Ammon's horn (tissue), 1 donor: Measurements from ENCODE around the gene MYT1.
A peak's percentile ranks its signal among the peaks of the same experiment; 100 is the strongest.

Experiments
- DNase-seq: peaks from one replicate; pipeline ENCODE4 v3.0.0-alpha.2; 2016; ENCODE audit warnings: low spot score

MYT1 gene

GRCh38 chr20:64188682-64189529 is 24.7 kb downstream of the MYT1 start:
- DNase-seq: peak; percentile 56

- no peak for DNase-seq
These were observed 25.3 kb downstream of the MYT1 start for GRCh38 chr20:64189530-64189966.

- DNase-seq: no peak
These were observed 25.7 kb downstream of the MYT1 start for GRCh38 chr20:64189986-64190385.

GRCh38 chr20:64191002-64191401 is 26.8 kb downstream of the MYT1 start:
- DNase-seq: no peak

- no peak for DNase-seq
These were observed 28.2 kb downstream of the MYT1 start for GRCh38 chr20:64192406-64192805.

GRCh38 chr20:64193058-64193457 is 28.8 kb downstream of the MYT1 start:
- no peak for DNase-seq

DNA sequence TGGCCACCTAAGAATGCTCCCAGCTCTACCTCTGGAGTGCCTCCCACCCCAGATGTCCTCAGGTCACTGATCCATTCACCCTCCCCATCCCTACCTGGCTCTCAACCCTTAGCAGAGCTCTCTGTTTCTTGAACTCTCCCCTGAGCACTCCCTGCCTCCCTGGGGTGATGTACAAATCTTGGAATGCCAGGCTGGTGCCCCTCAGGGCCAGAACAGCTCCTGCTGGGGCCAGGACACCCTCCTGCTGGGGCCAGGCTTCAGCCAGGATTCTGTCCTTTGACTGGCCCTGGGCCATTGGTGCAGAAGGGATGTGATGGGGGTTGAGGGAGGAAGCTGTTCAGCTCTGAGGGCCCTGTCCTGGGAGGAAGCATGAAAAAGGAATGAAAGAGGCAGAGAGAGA is 30.0 kb downstream of the MYT1 start:
- DNase-seq: no peak

- DNase-seq: no peak
These were observed 32.1 kb downstream of the MYT1 start for GRCh38 chr20:64196309-64196708.

- no peak for DNase-seq
These were observed 32.6 kb downstream of the MYT1 start for GRCh38 chr20:64196847-64197306.

DNA sequence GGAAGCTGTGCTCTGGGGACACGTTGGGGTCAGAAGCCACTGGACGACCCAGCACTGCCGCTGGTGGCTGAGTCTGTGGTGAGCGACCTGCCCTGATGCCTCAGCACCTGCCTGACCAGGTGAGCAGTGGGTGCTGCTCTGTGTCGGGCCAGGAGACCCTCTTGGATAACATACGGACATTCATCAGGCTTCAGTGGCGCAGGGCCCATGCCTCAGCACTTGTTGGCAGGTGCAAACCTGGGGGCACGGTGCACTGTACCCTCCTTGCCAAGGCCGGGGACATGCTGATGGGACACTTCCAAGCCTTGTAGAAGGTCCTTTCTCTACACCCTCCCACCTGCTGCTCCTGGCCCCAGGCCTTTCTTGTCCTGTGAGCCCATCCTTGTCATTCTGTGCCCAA is 34.1 kb downstream of the MYT1 start:
- DNase-seq: no peak

DNA sequence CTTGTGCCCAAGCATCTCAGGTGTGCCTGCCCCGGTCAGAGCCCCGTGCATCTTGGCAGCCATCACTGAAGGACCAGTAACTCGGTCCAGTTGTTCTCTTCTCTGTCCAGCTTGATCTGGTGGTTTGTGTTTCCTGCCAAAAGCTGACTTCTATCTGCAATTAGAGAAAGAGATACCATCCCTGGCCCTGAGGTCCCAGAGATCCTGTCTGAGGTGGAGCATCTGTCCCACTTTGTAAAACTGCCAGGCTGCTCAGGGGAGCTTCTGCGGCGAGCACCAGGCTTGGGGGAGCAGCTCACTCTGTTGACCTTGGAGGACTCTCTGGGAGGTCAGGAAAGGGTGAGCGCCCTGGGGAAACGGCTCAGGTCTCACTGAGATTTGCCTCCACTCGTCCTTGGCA is 35.1 kb downstream of the MYT1 start:
- no peak for DNase-seq

DNA sequence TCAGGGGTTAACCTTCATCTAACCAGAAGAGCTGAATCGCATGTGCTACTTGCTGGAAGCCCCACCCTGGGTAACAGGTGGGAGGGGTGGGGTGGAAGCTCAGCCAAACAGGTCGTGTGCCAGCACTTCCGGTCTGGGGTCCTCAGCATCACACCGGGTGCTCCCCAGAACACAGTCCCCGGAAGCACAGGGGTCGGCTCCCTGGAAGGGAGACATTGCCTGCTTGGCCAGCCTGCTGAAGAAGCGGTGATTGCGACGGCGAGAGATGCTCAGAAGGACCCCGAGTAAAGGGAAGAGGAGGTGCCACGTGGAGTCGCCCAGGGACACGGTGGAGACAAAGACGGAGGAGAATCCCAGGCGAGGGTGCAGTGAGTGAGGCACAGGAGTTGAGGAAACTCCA is 36.5 kb downstream of the MYT1 start:
- peak; percentile 34 for DNase-seq

GRCh38 chr20:64201653-64202052 is 37.4 kb downstream of the MYT1 start:
- no peak for DNase-seq

DNA sequence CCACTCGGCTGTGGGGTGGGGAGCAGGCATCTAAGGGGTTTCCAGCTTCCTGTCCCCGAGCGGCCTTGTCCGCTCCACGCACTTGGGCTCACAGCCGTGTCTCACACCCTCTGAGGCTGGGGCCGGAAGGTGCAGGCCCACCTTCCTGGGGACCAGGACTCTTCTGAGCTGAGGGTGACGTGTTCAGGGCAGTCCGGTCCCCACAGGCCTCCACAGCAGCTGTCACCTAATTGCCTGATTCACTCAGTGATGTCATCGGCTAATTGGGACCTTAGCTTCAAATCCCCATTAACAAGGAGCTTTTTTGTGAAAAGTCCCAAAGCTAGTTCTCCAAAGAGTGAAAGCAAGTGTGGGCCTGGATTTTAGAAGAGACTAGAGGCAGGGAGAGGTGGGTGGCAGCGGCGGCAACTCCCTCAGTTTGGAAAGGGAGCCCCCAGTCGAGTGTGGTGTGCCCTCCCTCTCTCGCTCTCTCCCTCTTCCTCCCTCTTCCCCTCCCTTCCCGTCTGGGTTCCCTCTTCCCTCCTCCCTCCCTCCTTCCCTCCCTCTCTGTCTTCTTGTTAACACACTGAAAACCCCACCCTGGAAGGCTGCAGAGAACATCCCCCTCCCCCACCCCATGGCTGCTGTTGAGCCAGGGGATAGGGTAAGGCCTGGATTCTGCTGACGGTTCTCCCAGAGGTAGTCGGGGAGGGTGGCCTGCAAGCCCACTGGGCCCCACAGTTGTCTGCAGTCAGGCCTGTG is 39.0 kb downstream of the MYT1 start:
- no peak for DNase-seq

DNA sequence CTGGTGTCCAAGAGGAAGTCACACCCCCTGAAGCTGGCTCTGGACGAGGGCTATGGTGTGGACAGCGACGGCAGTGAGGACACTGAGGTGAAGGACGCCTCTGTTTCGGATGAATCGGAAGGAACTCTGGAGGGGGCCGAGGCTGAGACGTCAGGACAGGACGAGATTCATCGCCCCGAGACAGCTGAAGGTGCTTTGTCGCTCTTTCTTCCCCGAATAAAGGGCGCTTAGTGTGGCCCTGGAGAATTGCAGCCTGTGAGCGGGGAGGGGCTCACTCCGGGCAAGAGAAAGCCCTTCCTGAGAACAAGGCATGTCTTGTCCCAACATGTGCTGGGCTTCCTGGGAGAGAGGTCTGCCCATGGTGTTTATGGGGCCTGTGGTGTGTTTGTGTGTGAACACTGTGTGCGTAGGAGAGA is 41.4 kb downstream of the MYT1 start:
- peak; percentile 59 for DNase-seq

DNA sequence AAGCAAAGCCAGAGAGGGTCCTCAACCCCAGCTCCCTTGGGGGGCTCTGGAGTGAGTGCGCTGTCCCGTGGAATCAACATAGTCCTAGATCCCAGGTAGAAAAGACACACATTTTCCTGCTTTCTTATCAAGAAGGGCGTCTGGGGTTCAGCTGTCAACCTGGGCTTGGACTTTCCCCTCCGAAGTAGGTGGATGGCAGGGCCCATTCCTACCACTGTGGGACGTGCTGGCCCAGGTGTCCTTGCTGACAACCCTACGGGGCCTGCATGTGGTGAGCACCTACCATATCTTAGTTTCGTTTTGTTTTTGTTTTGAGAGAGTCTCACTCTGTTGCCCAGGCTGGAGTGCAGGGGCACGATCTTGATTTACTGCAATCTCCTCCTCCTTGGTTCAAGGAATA is 42.4 kb downstream of the MYT1 start:
- DNase-seq: no peak

GRCh38 chr20:64207641-64208590 is 43.7 kb downstream of the MYT1 start:
- DNase-seq: no peak

DNA sequence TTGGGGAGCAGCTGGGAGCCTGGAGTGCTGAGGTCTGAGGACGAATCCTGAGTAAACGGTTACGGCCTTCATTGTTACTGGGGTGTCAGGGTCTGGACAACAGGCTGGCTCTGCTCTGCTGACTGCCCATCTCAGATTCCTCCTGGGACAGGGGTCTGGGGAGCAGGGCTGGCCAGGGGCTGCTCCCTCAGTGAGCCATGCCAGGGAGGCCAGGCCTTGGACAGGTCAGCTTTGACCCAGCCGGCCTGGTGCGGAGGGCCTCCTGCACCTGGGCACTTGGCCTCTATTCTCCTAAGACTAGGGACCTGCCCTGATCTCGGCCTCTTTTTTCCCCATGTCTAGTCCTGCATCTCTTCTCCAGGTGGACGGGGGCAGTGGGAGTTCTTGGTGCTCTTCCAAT is 44.9 kb downstream of the MYT1 start:
- DNase-seq: no peak

DNA sequence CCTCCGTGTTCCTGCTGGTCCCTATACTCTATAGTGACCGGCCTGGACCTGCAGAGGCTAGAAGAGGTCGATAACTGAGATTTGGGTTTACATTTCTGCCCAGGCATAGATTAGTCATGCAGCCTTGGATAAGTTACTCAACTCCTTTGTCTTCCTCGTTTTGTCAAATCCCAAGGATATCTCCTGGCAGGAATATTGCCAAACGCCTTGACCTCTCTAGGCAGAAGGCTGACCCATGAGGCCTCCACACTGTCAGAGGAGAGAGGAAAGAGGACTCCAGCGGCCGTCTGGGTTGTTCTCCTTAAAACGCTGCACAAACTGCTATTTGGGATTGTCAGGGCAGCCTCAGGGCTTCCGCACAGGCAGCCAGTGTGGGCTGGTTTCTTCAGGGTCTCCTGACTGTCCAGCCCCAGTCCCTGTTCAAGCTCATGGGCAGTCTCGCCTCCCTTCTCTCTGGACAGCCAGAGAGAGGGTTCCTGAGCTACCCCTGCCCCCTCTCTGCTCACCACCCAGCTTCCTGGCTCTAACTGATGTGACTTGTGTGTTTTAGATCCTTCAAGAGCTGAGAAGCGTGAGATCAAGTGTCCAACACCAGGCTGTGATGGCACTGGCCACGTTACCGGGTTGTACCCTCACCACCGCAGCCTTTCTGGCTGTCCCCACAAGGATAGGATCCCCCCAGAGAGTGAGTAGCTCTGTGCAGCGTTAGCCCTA is 46.6 kb downstream of the MYT1 start:
- DNase-seq: no peak

GRCh38 chr20:64211874-64212658 is 47.8 kb downstream of the MYT1 start:
- no peak for DNase-seq

- DNase-seq: peak; percentile 29
These were observed 48.5 kb downstream of the MYT1 start for GRCh38 chr20:64212755-64213154.
